ENCODE measurements around the gene LRPAP1.
"Not testable (repeated sequence)": the region's sequence is repeated elsewhere in the genome, so short reads cannot be mapped to it uniquely, and the experiment has no call there.

LRPAP1 gene

DNA sequence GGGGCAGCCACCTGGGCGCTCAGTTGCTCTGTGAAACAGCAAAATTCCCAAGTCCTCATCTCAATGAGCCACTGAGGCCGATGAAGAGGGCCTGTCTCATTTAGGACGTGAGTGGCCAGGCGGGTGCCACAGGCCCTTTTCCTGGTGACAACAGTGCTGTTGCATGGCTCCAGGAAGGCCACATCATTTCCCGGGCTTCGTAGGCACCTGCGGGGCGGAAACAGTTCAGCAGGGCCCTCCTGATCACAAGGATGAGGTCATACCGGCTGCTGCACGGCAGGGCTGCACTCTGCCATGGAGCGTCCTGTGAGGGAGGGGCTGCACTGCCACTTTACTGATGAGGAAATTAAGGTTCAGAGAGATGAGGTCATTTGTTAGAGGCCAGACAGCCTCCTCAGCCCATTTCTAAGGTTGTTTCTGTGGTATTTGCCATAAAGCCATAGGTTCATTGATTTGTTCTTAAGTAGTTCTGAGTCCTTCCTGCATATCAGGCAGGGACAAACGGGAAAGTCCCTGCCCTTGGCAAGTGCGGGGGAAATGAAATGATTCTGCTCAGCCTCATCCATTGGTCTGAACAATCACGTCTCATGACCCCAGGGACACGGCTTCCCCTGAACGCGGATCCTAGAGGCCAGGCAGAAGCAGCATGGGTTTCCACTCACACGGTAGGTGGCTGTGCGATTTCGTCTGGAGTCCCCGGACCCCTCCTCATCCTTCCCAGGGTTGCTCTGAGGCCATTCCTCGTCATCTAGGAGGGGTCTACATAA is 12.2 kb upstream of the LRPAP1 start:
- not testable (repeated sequence) for H3K4me1 ChIP-seq (ENCODE audit: insufficient read depth, low read length); H3K36me3 ChIP-seq (ENCODE audit: insufficient read depth, low read depth, low read length); H3K4me3 ChIP-seq (ENCODE audit: low read length); H3K9me3 ChIP-seq (ENCODE audit: insufficient read depth, low read depth, low read length); H3K9ac ChIP-seq (ENCODE audit: low read depth, low read length); H3K27me3 ChIP-seq (ENCODE audit: insufficient read depth, low read length); H3K27ac ChIP-seq (ENCODE audit: low read length)

DNA sequence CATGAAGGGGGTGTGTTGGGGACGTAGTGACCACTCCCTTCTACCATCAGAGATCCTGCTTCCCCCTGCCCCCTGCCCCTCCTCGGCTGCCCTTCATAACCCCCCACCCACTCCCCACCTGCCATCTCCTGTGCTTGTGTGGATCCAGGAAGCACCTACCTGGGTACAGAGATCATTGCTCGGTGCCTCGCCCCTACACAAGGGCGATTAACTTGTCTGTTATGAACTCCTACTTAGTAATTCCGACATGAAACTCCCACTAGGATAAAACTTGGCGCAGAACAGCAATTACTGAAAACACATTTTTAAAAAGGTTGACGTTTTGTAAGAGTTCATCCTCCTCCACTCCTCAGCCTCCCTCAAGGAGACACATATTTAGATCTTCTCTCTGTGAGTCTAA is 11.2 kb upstream of the LRPAP1 start:
- not testable (repeated sequence) for H3K36me3 ChIP-seq (ENCODE audit: insufficient read depth, low read depth, low read length); H3K9ac ChIP-seq (ENCODE audit: low read depth, low read length); H3K4me3 ChIP-seq (ENCODE audit: low read length); H3K4me1 ChIP-seq (ENCODE audit: insufficient read depth, low read length); H3K9me3 ChIP-seq (ENCODE audit: insufficient read depth, low read depth, low read length); H3K27ac ChIP-seq (ENCODE audit: low read length); H3K27me3 ChIP-seq (ENCODE audit: insufficient read depth, low read length)

- H3K9me3 ChIP-seq (ENCODE audit: insufficient read depth, low read depth, low read length); H3K36me3 ChIP-seq (ENCODE audit: insufficient read depth, low read depth, low read length); H3K4me1 ChIP-seq (ENCODE audit: insufficient read depth, low read length); H3K9ac ChIP-seq (ENCODE audit: low read depth, low read length); H3K27ac ChIP-seq (ENCODE audit: low read length); H3K27me3 ChIP-seq (ENCODE audit: insufficient read depth, low read length); H3K4me3 ChIP-seq (ENCODE audit: low read length): not testable (repeated sequence)
Measured at GRCh38 chr4:3538906-3539305, 6.7 kb upstream of the LRPAP1 start.

DNA sequence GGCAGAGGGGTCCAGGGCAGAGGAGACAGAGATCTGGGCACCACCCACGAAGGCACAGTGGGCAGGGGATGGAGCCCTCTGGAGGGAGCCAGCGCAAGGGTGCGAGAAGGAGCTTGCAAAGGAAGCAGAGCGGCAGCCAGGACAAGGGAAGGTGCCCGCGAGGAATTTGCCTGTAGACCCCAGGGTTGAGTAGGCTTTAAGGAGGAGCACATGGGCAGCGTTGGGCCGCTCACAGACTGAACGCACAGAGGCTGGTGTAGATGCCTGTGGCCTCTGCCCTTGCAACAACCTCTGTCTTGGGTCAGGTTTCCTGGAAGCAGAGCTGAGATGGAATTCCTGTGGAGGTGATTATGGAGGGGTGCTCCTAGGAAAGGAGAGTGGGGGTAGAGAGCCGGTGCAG is 3.6 kb upstream of the LRPAP1 start:
- not testable (repeated sequence) for H3K27ac ChIP-seq (ENCODE audit: low read length); H3K9ac ChIP-seq (ENCODE audit: low read depth, low read length); H3K36me3 ChIP-seq (ENCODE audit: insufficient read depth, low read depth, low read length); H3K4me1 ChIP-seq (ENCODE audit: insufficient read depth, low read length); H3K4me3 ChIP-seq (ENCODE audit: low read length); H3K9me3 ChIP-seq (ENCODE audit: insufficient read depth, low read depth, low read length)
- H3K27me3 ChIP-seq (ENCODE audit: insufficient read depth, low read length), result peaks cover 31% of the 10 kb centered on the region

GRCh38 chr4:3533423-3533820 is 1.2 kb upstream of the LRPAP1 start:
- H3K27ac ChIP-seq (ENCODE audit: low read length), result no peak overlapping the region
- no peaks in the 10 kb centered on the region for H3K9me3 ChIP-seq (ENCODE audit: insufficient read depth, low read depth, low read length)
- H3K4me1 ChIP-seq (ENCODE audit: insufficient read depth, low read length), result no peaks in the 10 kb centered on the region
- H3K36me3 ChIP-seq (ENCODE audit: insufficient read depth, low read depth, low read length), result peaks cover 13% of the 10 kb centered on the region
- no peak overlapping the region for H3K9ac ChIP-seq (ENCODE audit: low read depth, low read length)
- peaks cover 32% of the 10 kb centered on the region for H3K27me3 ChIP-seq (ENCODE audit: insufficient read depth, low read length)
- no peak overlapping the region for H3K4me3 ChIP-seq (ENCODE audit: low read length)

GRCh38 chr4:3532751-3533422 is 665 bp upstream of the LRPAP1 start:
- Histone ChIP-seq H3K4me3 (ENCODE audit: low read length) (peak overlapping the region; percentile 66), H3K27ac (ENCODE audit: low read length) (no peak overlapping the region), H3K9me3 (ENCODE audit: insufficient read depth, low read depth, low read length) (no peaks in the 10 kb centered on the region), H3K36me3 (ENCODE audit: insufficient read depth, low read depth, low read length) (peaks cover 13% of the 10 kb centered on the region), H3K9ac (ENCODE audit: low read depth, low read length) (peak overlapping the region; percentile 56; the same call in 1 of the 2 replicates), H3K4me1 (ENCODE audit: insufficient read depth, low read length) (no peaks in the 10 kb centered on the region), H3K27me3 (ENCODE audit: insufficient read depth, low read length) (peaks cover 32% of the 10 kb centered on the region)

DNA sequence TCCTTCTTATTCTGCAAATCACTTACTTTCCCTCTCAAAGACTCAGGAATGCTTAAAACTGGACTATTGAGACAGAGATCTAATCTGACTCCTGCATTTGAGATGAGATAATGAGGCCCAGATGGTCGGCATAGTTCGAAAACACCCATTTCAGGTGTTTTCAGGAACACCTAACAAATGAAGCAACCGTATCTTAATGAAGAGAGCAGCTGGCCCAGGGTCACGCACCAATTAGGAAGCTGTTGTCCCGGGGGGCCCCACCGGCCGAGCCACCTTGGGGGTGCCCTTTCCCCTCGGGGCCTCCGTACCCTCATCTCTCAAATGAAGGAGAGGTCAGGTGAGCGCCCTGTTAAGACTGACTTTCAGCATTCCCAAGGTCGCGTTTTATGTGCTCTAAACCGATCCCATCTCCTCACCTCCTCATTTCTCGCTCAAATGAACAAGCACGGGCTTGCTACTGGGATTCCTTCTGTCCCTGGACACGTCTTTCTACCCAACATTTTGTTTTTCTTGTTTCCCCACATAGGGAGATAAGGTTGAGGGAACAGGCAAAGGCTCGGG is 824 bp downstream of the LRPAP1 start:
- Histone ChIP-seq H3K4me1 (ENCODE audit: insufficient read depth, low read length) (no peaks in the 10 kb centered on the region), H3K27ac (ENCODE audit: low read length) (no peak overlapping the region), H3K9ac (ENCODE audit: low read depth, low read length) (peak overlapping the region; percentile 84; the same call in 1 of the 2 replicates)

GRCh38 chr4:3530663-3531254 is 1.5 kb downstream of the LRPAP1 start:
- no peaks in the 10 kb centered on the region for H3K4me1 ChIP-seq (ENCODE audit: insufficient read depth, low read length)

More for the DNA sequence above, 824 bp downstream of the LRPAP1 start:
- no peaks in the 10 kb centered on the region for H3K9me3 ChIP-seq (ENCODE audit: insufficient read depth, low read depth, low read length)
- peaks cover 13% of the 10 kb centered on the region for H3K36me3 ChIP-seq (ENCODE audit: insufficient read depth, low read depth, low read length)
- peak overlapping the region; percentile 85 for H3K4me3 ChIP-seq (ENCODE audit: low read length)
- peaks cover 32% of the 10 kb centered on the region for H3K27me3 ChIP-seq (ENCODE audit: insufficient read depth, low read length)

GRCh38 chr4:3530051-3530450 is 2.2 kb downstream of the LRPAP1 start:
- H3K9me3 ChIP-seq (ENCODE audit: insufficient read depth, low read depth, low read length), result no peaks in the 10 kb centered on the region
- no peak overlapping the region for H3K4me3 ChIP-seq (ENCODE audit: low read length)
- H3K27me3 ChIP-seq (ENCODE audit: insufficient read depth, low read length), result peaks cover 27% of the 10 kb centered on the region
- H3K36me3 ChIP-seq (ENCODE audit: insufficient read depth, low read depth, low read length), result peaks cover 19% of the 10 kb centered on the region
- no peak overlapping the region for H3K9ac ChIP-seq (ENCODE audit: low read depth, low read length)
- H3K4me1 ChIP-seq (ENCODE audit: insufficient read depth, low read length), result no peaks in the 10 kb centered on the region
- no peak overlapping the region for H3K27ac ChIP-seq (ENCODE audit: low read length)

More at GRCh38 chr4:3530663-3531254, 1.5 kb downstream of the LRPAP1 start:
- Histone ChIP-seq H3K27ac (ENCODE audit: low read length) (no peak overlapping the region), H3K9me3 (ENCODE audit: insufficient read depth, low read depth, low read length) (no peaks in the 10 kb centered on the region), H3K9ac (ENCODE audit: low read depth, low read length) (no peak overlapping the region), H3K27me3 (ENCODE audit: insufficient read depth, low read length) (peaks cover 32% of the 10 kb centered on the region), H3K4me3 (ENCODE audit: low read length) (peak overlapping the region; percentile 85), H3K36me3 (ENCODE audit: insufficient read depth, low read depth, low read length) (peaks cover 13% of the 10 kb centered on the region)

DNA sequence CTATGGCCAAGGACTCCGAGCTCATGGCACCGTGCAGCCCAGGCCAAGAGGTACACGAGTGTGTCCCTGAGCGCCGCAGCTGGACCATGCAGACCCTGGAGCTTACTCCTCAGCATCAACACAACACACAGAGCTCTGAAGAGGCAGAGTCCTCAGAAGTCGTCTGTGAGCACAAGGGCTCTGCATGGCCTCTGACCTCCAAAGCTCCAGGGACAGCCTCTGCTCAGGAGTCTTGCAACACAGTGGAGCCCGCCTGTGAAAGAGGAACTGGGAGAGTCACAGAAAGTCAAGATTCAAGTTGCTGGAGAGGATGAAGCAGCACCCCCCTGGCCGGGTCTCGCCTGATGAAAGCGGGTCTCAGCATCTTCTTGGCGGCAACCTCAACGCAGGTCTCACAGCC is 2.9 kb downstream of the LRPAP1 start:
- Histone ChIP-seq H3K27ac (ENCODE audit: low read length) (no peak overlapping the region), H3K4me3 (ENCODE audit: low read length) (no peak overlapping the region), H3K36me3 (ENCODE audit: insufficient read depth, low read depth, low read length) (peaks cover 26% of the 10 kb centered on the region), H3K9ac (ENCODE audit: low read depth, low read length) (no peak overlapping the region), H3K9me3 (ENCODE audit: insufficient read depth, low read depth, low read length) (no peaks in the 10 kb centered on the region), H3K4me1 (ENCODE audit: insufficient read depth, low read length) (no peaks in the 10 kb centered on the region), H3K27me3 (ENCODE audit: insufficient read depth, low read length) (peaks cover 26% of the 10 kb centered on the region)

GRCh38 chr4:3527914-3528876 is 4.0 kb downstream of the LRPAP1 start:
- Histone ChIP-seq H3K4me1 (ENCODE audit: insufficient read depth, low read length) (no peaks in the 10 kb centered on the region), H3K36me3 (ENCODE audit: insufficient read depth, low read depth, low read length) (peaks cover 38% of the 10 kb centered on the region), H3K27ac (ENCODE audit: low read length) (no peak overlapping the region), H3K27me3 (ENCODE audit: insufficient read depth, low read length) (peaks cover 15% of the 10 kb centered on the region), H3K4me3 (ENCODE audit: low read length) (no peak overlapping the region), H3K9ac (ENCODE audit: low read depth, low read length) (no peak overlapping the region), H3K9me3 (ENCODE audit: insufficient read depth, low read depth, low read length) (no peaks in the 10 kb centered on the region)

Data from iPS-20b (cell line).